ENCODE results near the gene SOD1. TPM values are rescaled to one million over a fixed set of nuclear protein-coding genes. Genes with fewer than 3 reads are reported as not detected.

The SOD1 gene
- total and polyA plus RNA-seq, 7 donors: 169 to 648 (median 279) TPM

GRCh38 chr21:31616216-31616615 lies 43.3 kb upstream of the SOD1 start:
- Histone ChIP-seq H3K27ac (no peak overlapping the region), H3K36me3 (no peaks in the 10 kb centered on the region), H3K4me3 (no peak overlapping the region), H3K4me1 (no peaks in the 10 kb centered on the region), H3K9me3 (no peaks in the 10 kb centered on the region), H3K27me3 (no peaks in the 10 kb centered on the region)
- intact Hi-C loops (cut with DNase I): no loop called here
- DNase-seq: no peak
- 81 to 85% methylated on average over 9 of the region's 9 CpGs for WGBS, 2 donors
- TF ChIP-seq EP300 (IDR thresholded peaks at IDR 0.05) (no peak), POLR2AphosphoS5 (IDR thresholded peaks at IDR 0.05) (no peak)
- TF ChIP-seq, protein P1, sequence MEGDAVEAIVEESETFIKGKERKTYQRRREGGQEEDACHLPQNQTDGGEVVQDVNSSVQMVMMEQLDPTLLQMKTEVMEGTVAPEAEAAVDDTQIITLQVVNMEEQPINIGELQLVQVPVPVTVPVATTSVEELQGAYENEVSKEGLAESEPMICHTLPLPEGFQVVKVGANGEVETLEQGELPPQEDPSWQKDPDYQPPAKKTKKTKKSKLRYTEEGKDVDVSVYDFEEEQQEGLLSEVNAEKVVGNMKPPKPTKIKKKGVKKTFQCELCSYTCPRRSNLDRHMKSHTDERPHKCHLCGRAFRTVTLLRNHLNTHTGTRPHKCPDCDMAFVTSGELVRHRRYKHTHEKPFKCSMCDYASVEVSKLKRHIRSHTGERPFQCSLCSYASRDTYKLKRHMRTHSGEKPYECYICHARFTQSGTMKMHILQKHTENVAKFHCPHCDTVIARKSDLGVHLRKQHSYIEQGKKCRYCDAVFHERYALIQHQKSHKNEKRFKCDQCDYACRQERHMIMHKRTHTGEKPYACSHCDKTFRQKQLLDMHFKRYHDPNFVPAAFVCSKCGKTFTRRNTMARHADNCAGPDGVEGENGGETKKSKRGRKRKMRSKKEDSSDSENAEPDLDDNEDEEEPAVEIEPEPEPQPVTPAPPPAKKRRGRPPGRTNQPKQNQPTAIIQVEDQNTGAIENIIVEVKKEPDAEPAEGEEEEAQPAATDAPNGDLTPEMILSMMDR (IDR thresholded peaks at IDR 0.05): no peak

GRCh38 chr21:31618696-31619430 lies 40.6 kb upstream of the SOD1 start:
- WGBS, 2 donors: 72 to 80% methylated on average over 2 of the region's 2 CpGs
- no peaks in the 10 kb centered on the region for H3K27me3 ChIP-seq
- H3K9me3 ChIP-seq: no peaks in the 10 kb centered on the region
- no peak overlapping the region for H3K4me3 ChIP-seq
- no peak overlapping the region for H3K27ac ChIP-seq
- intact Hi-C loops (cut with DNase I): no loop called here
- H3K4me1 ChIP-seq: no peaks in the 10 kb centered on the region
- no peak for DNase-seq
- H3K36me3 ChIP-seq: no peaks in the 10 kb centered on the region
- TF ChIP-seq POLR2AphosphoS5 (IDR thresholded peaks at IDR 0.05) (no peak), EP300 (IDR thresholded peaks at IDR 0.05) (no peak), POLR2A (IDR thresholded peaks at IDR 0.05) (no peak)
- TF ChIP-seq, protein P1 (IDR thresholded peaks at IDR 0.05): no peak

- no peak overlapping the region for H3K27ac ChIP-seq
- H3K4me1 ChIP-seq: no peaks in the 10 kb centered on the region
- no peaks in the 10 kb centered on the region for H3K36me3 ChIP-seq
- intact Hi-C loops (cut with DNase I): no loop called here
- H3K4me3 ChIP-seq: no peak overlapping the region
- H3K9me3 ChIP-seq: no peaks in the 10 kb centered on the region
- no peak for DNase-seq
- H3K27me3 ChIP-seq: no peaks in the 10 kb centered on the region
- 54 to 83% methylated on average over 3 of the region's 3 CpGs for WGBS, 2 donors
- no peak for TF ChIP-seq EP300 (IDR thresholded peaks at IDR 0.05)
- TF ChIP-seq POLR2AphosphoS5 (IDR thresholded peaks at IDR 0.05): no peak
- TF ChIP-seq POLR2A (IDR thresholded peaks at IDR 0.05): no peak
- TF ChIP-seq, protein P1 (IDR thresholded peaks at IDR 0.05): no peak
Measured at GRCh38 chr21:31622397-31622796, 37.1 kb upstream of the SOD1 start.

GRCh38 chr21:31623664-31624063 lies 35.8 kb upstream of the SOD1 start:
- H3K36me3 ChIP-seq: no peaks in the 10 kb centered on the region
- intact Hi-C loops (cut with DNase I): no loop called here
- DNase-seq: no peak
- 88 to 93% methylated on average over 6 of the region's 6 CpGs for WGBS, 2 donors
- H3K27ac ChIP-seq: no peak overlapping the region
- no peak for TF ChIP-seq POLR2AphosphoS5 (IDR thresholded peaks at IDR 0.05)
- TF ChIP-seq, protein P1 (IDR thresholded peaks at IDR 0.05): no peak
- no peak for TF ChIP-seq POLR2A (IDR thresholded peaks at IDR 0.05)
- TF ChIP-seq EP300 (IDR thresholded peaks at IDR 0.05): no peak
- H3K9me3 ChIP-seq: no peaks in the 10 kb centered on the region
- no peak overlapping the region for H3K4me3 ChIP-seq
- H3K27me3 ChIP-seq: no peaks in the 10 kb centered on the region
- H3K4me1 ChIP-seq: no peaks in the 10 kb centered on the region

GRCh38 chr21:31624181-31624580 lies 35.3 kb upstream of the SOD1 start:
- intact Hi-C loops (cut with DNase I): no loop called here
- WGBS, 2 donors: 76 to 79% methylated on average over 3 of the region's 3 CpGs

More at GRCh38 chr21:31624181-31624580, 35.3 kb upstream of the SOD1 start:
- Histone ChIP-seq H3K27me3 (no peaks in the 10 kb centered on the region), H3K4me1 (no peaks in the 10 kb centered on the region), H3K36me3 (no peaks in the 10 kb centered on the region), H3K4me3 (no peak overlapping the region), H3K9me3 (no peaks in the 10 kb centered on the region), H3K27ac (no peak overlapping the region)
- DNase-seq: no peak
- TF ChIP-seq EP300 (IDR thresholded peaks at IDR 0.05) (no peak), POLR2AphosphoS5 (IDR thresholded peaks at IDR 0.05) (no peak), POLR2A (IDR thresholded peaks at IDR 0.05) (no peak)
- TF ChIP-seq, protein P1 (IDR thresholded peaks at IDR 0.05): no peak
